WTC11 (cell line): ENCODE measurements around the gene ITGB1BP2.
"Not testable (repeated sequence)": the region's sequence is repeated elsewhere in the genome, so short reads cannot be mapped to it uniquely, and the experiment has no call there.

ENCODE experiments used
- CTCF ChIP-seq: fragments of 200-600 bp; IDR thresholded peaks from 2 replicates; pipeline ENCODE4 v1.8.0; 2022; ENCODE audit warnings: antibody characterized with exemption
- MYBL2 ChIP-seq: sonication (generic); formaldehyde crosslinking; IDR thresholded peaks from 2 replicates; pipeline ENCODE4 v1.8.1; 2023; ENCODE audit warnings: mild to moderate bottlenecking, moderate library complexity, missing genetic modification reagents
- USF2 ChIP-seq: sonication (generic); formaldehyde crosslinking; IDR thresholded peaks from 2 replicates; pipeline ENCODE4 v1.8.1; 2023; ENCODE audit warnings: mild to moderate bottlenecking, missing genetic modification reagents, moderate library complexity
- ZNF121 ChIP-seq: sonication (generic); formaldehyde crosslinking; IDR thresholded peaks from 2 replicates; pipeline ENCODE4 v1.8.0; 2023; ENCODE audit warnings: missing genetic modification reagents
- TF ChIP-seq, protein P1 (sequence below): sonication (generic); formaldehyde crosslinking; IDR thresholded peaks from 2 replicates; pipeline ENCODE4 v1.8.0; 2022; ENCODE audit warnings: mild to moderate bottlenecking, missing genetic modification reagents

DNA sequence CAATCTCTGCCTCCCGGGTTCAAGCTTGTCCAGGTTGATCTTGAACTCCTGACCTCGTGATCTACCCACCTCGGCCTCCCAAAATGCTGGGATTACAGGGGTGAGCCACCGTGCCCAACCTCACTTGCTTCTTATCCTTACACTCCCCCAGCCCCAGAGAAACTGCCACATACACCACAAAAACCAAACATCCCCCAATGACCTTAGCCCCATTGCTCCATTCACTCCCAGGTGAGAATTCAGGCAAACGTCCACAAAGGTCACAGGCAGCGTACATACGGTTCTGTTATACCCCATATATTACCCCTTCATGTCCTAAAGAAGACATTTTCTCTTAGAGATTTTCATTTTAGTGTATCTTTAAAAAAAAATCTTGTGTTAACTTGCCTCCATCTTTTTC, 1.1 kb upstream of the ITGB1BP2 start:
- TF ChIP-seq ZNF121; CTCF; USF2; MYBL2 (CRISPR knock-in tag): not testable (repeated sequence)
- TF ChIP-seq, protein P1, sequence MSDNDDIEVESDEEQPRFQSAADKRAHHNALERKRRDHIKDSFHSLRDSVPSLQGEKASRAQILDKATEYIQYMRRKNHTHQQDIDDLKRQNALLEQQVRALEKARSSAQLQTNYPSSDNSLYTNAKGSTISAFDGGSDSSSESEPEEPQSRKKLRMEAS (CRISPR knock-in tag) = not testable (repeated sequence)
